Lung (tissue), 12 donors: ENCODE measurements around the gene RPS10. TPM values are rescaled to one million over a fixed set of nuclear protein-coding genes. Genes with fewer than 3 reads are reported as not detected.

Source experiments
- ATAC-seq: fragments of 200-7000 bp; cut with Tn5 transposase; one replicate; pipeline ENCODE4 v1.9.1; 2020; ENCODE audit warnings: moderate number of reproducible peaks; ENCODE audit not compliant: insufficient read depth, low FRiP score
- DNase-seq, 3 donors: peaks; one replicate each; pipeline ENCODE4 v3.0.0-alpha.2; 2013 to 2017
- H3K27ac ChIP-seq, 2 donors: one replicate each; pipeline ENCODE4 v1.5.1; 2013; ENCODE audit warnings: mild to moderate bottlenecking in 2 of 2, moderate library complexity in 2 of 2, control low read depth in 1 of 2, inconsistent platforms in 1 of 2, low read depth in 1 of 2, low read length in 1 of 2
- H3K27me3 ChIP-seq, 3 donors: one replicate each; pipeline ENCODE4 v1.5.1; 2013; ENCODE audit warnings: low read length in 2 of 3; ENCODE audit not compliant: control insufficient read depth in 3 of 3, insufficient read depth in 3 of 3
- H3K36me3 ChIP-seq, 4 donors: one replicate each; pipeline ENCODE4 v1.5.1; 2013; ENCODE audit warnings: low read length in 4 of 4, mild to moderate bottlenecking in 1 of 4, moderate library complexity in 1 of 4; ENCODE audit not compliant: control insufficient read depth in 4 of 4, insufficient read depth in 4 of 4
- H3K4me1 ChIP-seq, 5 donors: one replicate each; pipeline ENCODE4 v1.5.1; 2013; ENCODE audit warnings: low read length in 5 of 5, mild to moderate bottlenecking in 2 of 5, moderate library complexity in 1 of 5; ENCODE audit not compliant: control insufficient read depth in 5 of 5, insufficient read depth in 5 of 5
- H3K4me3 ChIP-seq: one replicate; pipeline ENCODE4 v1.5.1; 2013; ENCODE audit warnings: mild to moderate bottlenecking, control low read depth, moderate library complexity
- H3K9ac ChIP-seq, 2 donors: one replicate each; pipeline ENCODE4 v1.5.1; 2013; ENCODE audit warnings: low read length in 2 of 2, control low read depth in 1 of 2; ENCODE audit not compliant: insufficient read depth in 1 of 2
- H3K9me3 ChIP-seq, 4 donors: one replicate each; pipeline ENCODE4 v1.5.1; 2013; ENCODE audit warnings: low read length in 3 of 4, mild to moderate bottlenecking in 1 of 4, moderate library complexity in 1 of 4; ENCODE audit not compliant: control insufficient read depth in 4 of 4, insufficient read depth in 3 of 4
- CTCF ChIP-seq: IDR thresholded peaks from 2 replicates; pipeline ENCODE4 v1.5.1; 2012; ENCODE audit warnings: mild to moderate bottlenecking; ENCODE audit errors: control extremely low read depth, extremely low read depth
- WGBS, 2 donors: extraction: QIAGEN DNeasy Blood & Tissue Kit; methylation state at CpG; one replicate each; pipeline ENCODE4 v1.1.7; 2013; 5-methylcytosine and 5-hydroxymethylcytosine counted together
- polyA plus RNA-seq, 2 donors: library from polyadenylated mRNA; stranded (reverse); fragments of 200-250 nt; gene quantifications; one replicate each; pipeline ENCODE4 v1.2.1, GENCODE V29; 2013
- total RNA-seq, 2 donors: library from RNA; depleted of rRNA in 1 of 2; stranded (reverse); fragments of >200 nt in 1 of 2; gene quantifications; one replicate each; pipeline ENCODE4 v1.2.1, GENCODE V29; 2014 to 2021
- donor health status: control.
- donor health status: control.
- donor health status: Bipolar disorder and iron deficiency.
- donor health status: healthy.
- donor health status: DM: yes; HTN: yes; CAD: no.

RPS10 gene
- total and polyA plus RNA-seq, 4 donors, result 846 to 2,710 (median 1,738) TPM

- no peak for TF ChIP-seq CTCF
- H3K4me1 ChIP-seq, result peaks cover 0 to 5% (median 0%) of the 10 kb centered on the region in 5 donors
- no peak for ATAC-seq
- 45 to 47% methylated on average over 28 of the region's 28 CpGs for WGBS, 2 donors
- no peak overlapping the region for H3K9ac ChIP-seq
- no peaks in the 10 kb centered on the region for H3K9me3 ChIP-seq
- peaks cover 0 to 12% (median 9%) of the 10 kb centered on the region in 3 donors for H3K27me3 ChIP-seq
- no peak overlapping the region for H3K27ac ChIP-seq
- no peak for DNase-seq
- no peak overlapping the region for H3K4me3 ChIP-seq
- no peaks in the 10 kb centered on the region for H3K36me3 ChIP-seq
Measured at GRCh38 chr6:34466242-34467185, 40.6 kb upstream of the RPS10 start.

- peaks cover 0 to 12% (median 9%) of the 10 kb centered on the region in 3 donors for H3K27me3 ChIP-seq
- no peak within 1 kb of the TSS for H3K9ac ChIP-seq
- peak in 1 of 3 donors; percentile 37 for DNase-seq
- peaks cover 0 to 5% (median 0%) of the 10 kb centered on the region in 5 donors for H3K4me1 ChIP-seq
- H3K27ac ChIP-seq, result no peak within 1 kb of the TSS
- WGBS, 2 donors, result 3% methylated on average over 60 to 67 of the region's 67 CpGs
- no peaks in the 10 kb centered on the region for H3K36me3 ChIP-seq
- H3K9me3 ChIP-seq, result no peaks in the 10 kb centered on the region
- no peak for ATAC-seq
- no peak for TF ChIP-seq CTCF
- no peak within 1 kb of the TSS for H3K4me3 ChIP-seq
Measured at GRCh38 chr6:34465531-34466241, 39.8 kb upstream of the RPS10 start, which contains the start of gene PACSIN1. TSS of gene PACSIN1 (plus strand) at chr6:34466076. CDS start at chr6:34526306, 60,230 bp downstream.

- 59 to 82% methylated on average over 4 of the region's 4 CpGs for WGBS, 2 donors
- no peak overlapping the region for H3K27ac ChIP-seq
- no peaks in the 10 kb centered on the region for H3K36me3 ChIP-seq
- no peak overlapping the region for H3K4me3 ChIP-seq
- H3K4me1 ChIP-seq, result peaks cover 0 to 5% (median 0%) of the 10 kb centered on the region in 5 donors
- no peak overlapping the region for H3K9ac ChIP-seq
- no peak for ATAC-seq
- no peak for DNase-seq
- TF ChIP-seq CTCF, result no peak
- peaks cover 0 to 12% (median 9%) of the 10 kb centered on the region in 3 donors for H3K27me3 ChIP-seq
- H3K9me3 ChIP-seq, result no peaks in the 10 kb centered on the region
Measured at GRCh38 chr6:34463849-34464248, 38.0 kb upstream of the RPS10 start.
